Endothelial cell (in vitro differentiated cells): ENCODE measurements around the gene MYH9. TPM values are rescaled to one million over a fixed set of nuclear protein-coding genes. Genes with fewer than 3 reads are reported as not detected.

Experiments
- DNase-seq: peaks from one replicate; pipeline ENCODE4 v3.0.0; 2021; ENCODE audit warnings: low spot score
- H3K27ac Mint-ChIP-seq: one replicate; pipeline ENCODE4 v1.8.0; 2021; ENCODE audit warnings: mixed read lengths, inconsistent platforms; ENCODE audit not compliant: unreplicated experiment
- H3K27me3 Mint-ChIP-seq: one replicate; pipeline ENCODE4 v1.8.0; 2021; ENCODE audit warnings: mild to moderate bottlenecking, moderate library complexity, mixed read lengths, inconsistent platforms; ENCODE audit not compliant: unreplicated experiment
- H3K36me3 Mint-ChIP-seq: one replicate; pipeline ENCODE4 v1.8.0; 2021; ENCODE audit warnings: mild to moderate bottlenecking, low read depth, mixed read lengths, inconsistent platforms; ENCODE audit not compliant: unreplicated experiment
- H3K4me1 Mint-ChIP-seq: one replicate; pipeline ENCODE4 v1.8.0; 2021; ENCODE audit warnings: mild to moderate bottlenecking, mixed read lengths, inconsistent platforms; ENCODE audit not compliant: unreplicated experiment
- H3K4me3 Mint-ChIP-seq: one replicate; pipeline ENCODE4 v1.8.0; 2021; ENCODE audit warnings: mild to moderate bottlenecking, mixed read lengths, inconsistent platforms; ENCODE audit not compliant: unreplicated experiment
- H3K9me3 Mint-ChIP-seq: one replicate; pipeline ENCODE4 v1.8.0; 2021; ENCODE audit warnings: mixed read lengths, inconsistent platforms; ENCODE audit not compliant: unreplicated experiment
- total RNA-seq: library from RNA; stranded (reverse); fragmentation: NEBNext Ultra II Directional; extraction: Animal tissue kit (Norgen Biotek cat#: 25700); gene quantifications from one replicate; pipeline ENCODE4 v1.2.1, GENCODE V29; 2021; ENCODE audit not compliant: unreplicated experiment
- TF ChIP-seq, protein P1 (sequence below): fragments of 200-600 bp; sonication (generic); IDR thresholded peaks from one replicate; pipeline ENCODE4 v1.5.0; 2021; ENCODE audit warnings: antibody characterized with exemption; ENCODE audit not compliant: unreplicated experiment

The MYH9 gene
- total RNA-seq, 1 donor from 2014 or later, result 931 TPM

DNA sequence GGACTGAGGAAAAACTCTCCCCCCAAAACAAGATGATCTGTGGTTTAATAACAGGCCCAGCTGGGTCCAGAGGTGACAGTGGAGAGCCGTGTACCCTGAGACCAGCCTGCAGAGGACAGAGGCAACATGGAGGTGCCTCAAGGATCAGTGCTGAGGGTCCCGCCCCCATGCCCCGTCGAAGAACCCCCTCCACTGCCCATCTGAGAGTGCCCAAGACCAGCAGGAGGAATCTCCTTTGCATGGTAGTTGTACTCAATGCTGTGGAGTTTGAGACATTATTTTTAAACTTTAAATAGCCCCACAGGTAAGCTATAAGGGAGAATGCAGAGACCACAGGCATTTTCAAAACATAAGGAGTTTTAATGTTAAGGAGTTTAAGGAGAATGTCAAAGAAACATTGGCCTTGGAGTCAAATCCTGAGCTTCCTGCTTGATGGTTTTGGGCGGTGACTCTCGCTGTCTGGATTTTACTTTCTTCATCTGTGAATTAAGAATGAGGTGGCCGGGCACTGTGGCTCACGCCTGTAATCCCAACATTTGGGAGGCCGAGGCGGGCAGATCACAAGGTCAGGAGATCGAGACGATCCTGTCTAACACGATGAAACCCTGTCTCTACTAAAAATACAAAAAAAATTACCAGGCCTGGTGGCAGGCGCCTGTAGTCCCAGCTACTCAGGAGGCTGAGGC, 128.0 kb downstream of the MYH9 start:
- DNase-seq, result no peak
- peaks cover 8% of the 10 kb centered on the region for H3K27me3 Mint-ChIP-seq
- TF ChIP-seq, protein P1, sequence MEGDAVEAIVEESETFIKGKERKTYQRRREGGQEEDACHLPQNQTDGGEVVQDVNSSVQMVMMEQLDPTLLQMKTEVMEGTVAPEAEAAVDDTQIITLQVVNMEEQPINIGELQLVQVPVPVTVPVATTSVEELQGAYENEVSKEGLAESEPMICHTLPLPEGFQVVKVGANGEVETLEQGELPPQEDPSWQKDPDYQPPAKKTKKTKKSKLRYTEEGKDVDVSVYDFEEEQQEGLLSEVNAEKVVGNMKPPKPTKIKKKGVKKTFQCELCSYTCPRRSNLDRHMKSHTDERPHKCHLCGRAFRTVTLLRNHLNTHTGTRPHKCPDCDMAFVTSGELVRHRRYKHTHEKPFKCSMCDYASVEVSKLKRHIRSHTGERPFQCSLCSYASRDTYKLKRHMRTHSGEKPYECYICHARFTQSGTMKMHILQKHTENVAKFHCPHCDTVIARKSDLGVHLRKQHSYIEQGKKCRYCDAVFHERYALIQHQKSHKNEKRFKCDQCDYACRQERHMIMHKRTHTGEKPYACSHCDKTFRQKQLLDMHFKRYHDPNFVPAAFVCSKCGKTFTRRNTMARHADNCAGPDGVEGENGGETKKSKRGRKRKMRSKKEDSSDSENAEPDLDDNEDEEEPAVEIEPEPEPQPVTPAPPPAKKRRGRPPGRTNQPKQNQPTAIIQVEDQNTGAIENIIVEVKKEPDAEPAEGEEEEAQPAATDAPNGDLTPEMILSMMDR, result no peak
- peaks cover 72% of the 10 kb centered on the region for H3K4me1 Mint-ChIP-seq
- peaks cover 9% of the 10 kb centered on the region for H3K36me3 Mint-ChIP-seq
- H3K27ac Mint-ChIP-seq, result peak overlapping the region; percentile 100
- H3K4me3 Mint-ChIP-seq, result peak overlapping the region; percentile 47
- no peaks in the 10 kb centered on the region for H3K9me3 Mint-ChIP-seq

DNA sequence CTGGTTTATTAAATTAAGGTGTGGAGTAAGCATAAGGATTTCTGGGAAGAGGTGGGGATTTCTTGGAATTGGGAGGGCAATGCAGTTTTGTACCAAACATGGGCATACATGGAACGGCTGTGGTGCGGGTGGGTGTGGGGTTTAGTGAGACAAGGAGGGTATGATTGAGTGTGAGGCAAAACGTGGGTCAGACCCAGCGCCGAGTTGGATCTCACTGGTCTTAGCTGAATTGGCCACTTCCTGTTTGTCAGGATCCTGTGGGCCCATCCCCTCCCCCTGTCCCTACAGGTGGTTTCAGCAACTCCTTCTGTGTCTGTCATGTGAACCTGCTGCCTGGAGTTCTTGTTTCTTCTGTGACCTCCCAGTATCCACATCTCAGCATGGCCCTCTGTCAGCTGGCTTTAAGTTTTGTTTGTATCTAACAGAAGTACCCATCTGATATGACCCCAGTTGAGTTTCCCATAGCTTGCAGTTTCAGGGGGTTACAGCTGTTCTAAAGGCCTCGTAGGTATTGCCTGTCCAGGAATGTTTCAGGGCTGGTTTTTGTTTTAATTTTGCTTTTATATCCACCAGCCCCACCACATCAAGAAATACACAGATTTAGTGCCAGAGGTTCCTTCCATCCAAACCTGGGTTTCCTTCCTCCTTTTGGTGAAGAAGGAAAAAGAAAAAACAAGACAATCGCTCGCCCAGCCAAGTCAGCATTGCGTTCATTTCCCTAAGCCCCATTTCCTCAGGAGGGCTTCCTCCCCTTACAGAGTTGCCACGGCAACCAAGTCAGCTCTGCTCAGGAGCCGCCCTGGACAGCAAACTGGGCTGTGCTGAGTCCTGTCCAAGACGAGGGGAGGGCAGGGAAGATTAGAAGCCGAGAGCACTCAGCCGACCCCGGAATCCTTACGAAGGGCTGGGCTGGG, 128.8 kb downstream of the MYH9 start:
- peak; percentile 69 for DNase-seq
- Mint-ChIP-seq H3K27ac (peak overlapping the region; percentile 100), H3K36me3 (peaks cover 9% of the 10 kb centered on the region), H3K4me1 (peaks cover 73% of the 10 kb centered on the region), H3K9me3 (no peaks in the 10 kb centered on the region), H3K4me3 (peak overlapping the region; percentile 67), H3K27me3 (peaks cover 10% of the 10 kb centered on the region)
- TF ChIP-seq, protein P1, result no peak

DNA sequence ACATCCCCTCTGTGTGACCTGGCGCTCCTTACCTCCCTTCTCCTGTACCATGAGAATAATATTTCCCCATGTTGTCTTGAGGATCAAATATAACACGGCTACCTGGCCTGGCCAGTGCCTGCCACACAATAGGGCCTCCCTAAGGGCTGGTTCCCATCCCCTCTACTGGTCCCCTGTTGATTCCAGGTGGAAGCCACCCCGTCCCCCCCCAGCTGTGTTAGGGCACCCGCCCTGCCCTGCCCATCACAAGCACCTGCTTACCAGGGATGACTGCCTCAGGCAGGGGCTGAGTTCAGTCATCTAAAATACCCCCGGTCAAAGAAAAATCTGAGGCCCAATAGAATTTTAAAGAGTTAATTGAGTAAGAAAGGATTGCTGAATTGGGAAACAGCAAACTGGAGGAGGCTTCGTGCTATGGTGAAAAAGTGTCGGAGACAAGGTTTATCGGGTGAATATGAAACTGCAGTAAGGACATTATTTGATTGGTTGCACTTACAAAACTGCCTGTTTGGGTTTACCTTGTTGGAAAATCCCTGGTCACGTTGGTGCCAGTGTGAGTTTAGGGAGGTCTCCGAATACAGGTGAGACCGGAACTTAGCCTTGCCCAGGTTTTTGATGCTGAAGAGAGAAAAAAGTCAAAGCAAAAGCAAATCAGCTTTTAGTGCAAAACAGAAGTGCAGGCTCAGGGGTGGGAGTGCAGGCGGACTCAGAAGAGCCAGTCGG, 129.7 kb downstream of the MYH9 start:
- DNase-seq, result no peak
- H3K36me3 Mint-ChIP-seq, result peaks cover 9% of the 10 kb centered on the region
- TF ChIP-seq, protein P1, result no peak
- peak overlapping the region; percentile 100 for H3K27ac Mint-ChIP-seq
- peaks cover 71% of the 10 kb centered on the region for H3K4me1 Mint-ChIP-seq
- peaks cover 14% of the 10 kb centered on the region for H3K27me3 Mint-ChIP-seq
- no peaks in the 10 kb centered on the region for H3K9me3 Mint-ChIP-seq
- H3K4me3 Mint-ChIP-seq, result peak overlapping the region; percentile 67

DNA sequence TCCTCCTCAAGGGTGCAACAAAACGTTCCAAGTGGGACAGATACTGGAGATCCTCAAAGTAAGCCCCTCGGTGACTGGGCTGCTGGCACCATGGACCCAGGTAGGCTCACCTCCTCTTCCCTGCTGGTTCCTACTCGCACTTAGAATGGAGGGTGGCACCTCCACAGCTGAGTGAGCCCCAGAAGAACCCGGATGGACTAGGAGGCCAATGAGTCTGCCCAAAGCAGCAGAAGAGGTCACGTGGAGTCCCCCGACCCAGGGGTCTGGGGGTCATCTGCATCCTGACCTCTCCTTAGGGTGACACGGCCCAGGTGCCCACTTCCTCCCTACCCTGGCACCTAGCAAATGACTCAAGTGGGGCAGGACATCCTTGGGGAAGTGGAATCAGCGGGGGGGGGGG, 130.5 kb downstream of the MYH9 start:
- Mint-ChIP-seq H3K36me3 (peaks cover 9% of the 10 kb centered on the region), H3K4me1 (peaks cover 71% of the 10 kb centered on the region), H3K27me3 (peaks cover 10% of the 10 kb centered on the region), H3K27ac (peak overlapping the region; percentile 84), H3K9me3 (no peaks in the 10 kb centered on the region), H3K4me3 (no peak overlapping the region)
- no peak for DNase-seq
- TF ChIP-seq, protein P1, result no peak
